Suprapubic skin (tissue), 4 donors: ENCODE results near the gene CCDC13.

Experiments used
- EP300 ChIP-seq: sonication (generic); formaldehyde crosslinking; IDR thresholded peaks from one replicate; pipeline ENCODE4 v1.6.1; 2017; ENCODE audit warnings: antibody characterized with exemption
- POLR2A ChIP-seq, 2 donors: fragments of 450-650 bp; IDR thresholded peaks; one replicate each; pipeline ENCODE4 v1.6.1; 2017; ENCODE audit warnings: antibody characterized with exemption in 2 of 2, mild to moderate bottlenecking in 2 of 2, moderate library complexity in 2 of 2
- POLR2AphosphoS5 ChIP-seq, 3 donors: sonication (generic); formaldehyde crosslinking; IDR thresholded peaks; one replicate each; pipeline ENCODE4 v1.6.1; 2017; ENCODE audit warnings: antibody characterized with exemption in 3 of 3
- TF ChIP-seq, protein P1 (sequence below), 2 donors: fragments of 200-600 bp in 1 of 2; fragments of 450-650 bp in 1 of 2; sonication (generic) in 1 of 2; IDR thresholded peaks; one replicate each; pipeline ENCODE4 v1.5.1; 2016 to 2019; ENCODE audit warnings: antibody characterized with exemption in 2 of 2, mild to moderate bottlenecking in 1 of 2, moderate library complexity in 1 of 2

DNA sequence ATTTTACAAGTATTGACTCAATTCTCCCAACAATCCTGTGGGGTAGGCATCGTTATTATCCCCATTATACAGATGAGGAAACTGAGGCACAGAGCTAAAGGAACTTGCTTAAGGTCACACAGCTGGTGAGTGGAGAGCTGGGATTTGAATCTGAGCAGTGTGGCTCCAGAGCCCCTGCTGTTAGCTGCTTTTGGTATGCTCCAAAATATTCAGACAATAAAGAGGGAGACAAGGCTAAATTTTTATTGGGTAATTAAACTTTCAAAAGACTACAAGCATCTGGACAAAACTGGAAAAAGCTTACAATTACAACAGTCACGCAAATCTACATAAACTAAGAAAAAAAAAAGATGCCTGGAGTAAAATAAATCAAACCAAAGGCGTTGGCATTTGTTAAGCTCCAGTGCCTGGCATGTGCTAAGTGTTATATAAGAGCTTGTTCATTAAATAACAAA is 27.7 kb downstream of the CCDC13 start:
- no peak for TF ChIP-seq POLR2AphosphoS5 (IDR thresholded peaks at IDR 0.05)
- TF ChIP-seq EP300, result no peak
- TF ChIP-seq, protein P1, sequence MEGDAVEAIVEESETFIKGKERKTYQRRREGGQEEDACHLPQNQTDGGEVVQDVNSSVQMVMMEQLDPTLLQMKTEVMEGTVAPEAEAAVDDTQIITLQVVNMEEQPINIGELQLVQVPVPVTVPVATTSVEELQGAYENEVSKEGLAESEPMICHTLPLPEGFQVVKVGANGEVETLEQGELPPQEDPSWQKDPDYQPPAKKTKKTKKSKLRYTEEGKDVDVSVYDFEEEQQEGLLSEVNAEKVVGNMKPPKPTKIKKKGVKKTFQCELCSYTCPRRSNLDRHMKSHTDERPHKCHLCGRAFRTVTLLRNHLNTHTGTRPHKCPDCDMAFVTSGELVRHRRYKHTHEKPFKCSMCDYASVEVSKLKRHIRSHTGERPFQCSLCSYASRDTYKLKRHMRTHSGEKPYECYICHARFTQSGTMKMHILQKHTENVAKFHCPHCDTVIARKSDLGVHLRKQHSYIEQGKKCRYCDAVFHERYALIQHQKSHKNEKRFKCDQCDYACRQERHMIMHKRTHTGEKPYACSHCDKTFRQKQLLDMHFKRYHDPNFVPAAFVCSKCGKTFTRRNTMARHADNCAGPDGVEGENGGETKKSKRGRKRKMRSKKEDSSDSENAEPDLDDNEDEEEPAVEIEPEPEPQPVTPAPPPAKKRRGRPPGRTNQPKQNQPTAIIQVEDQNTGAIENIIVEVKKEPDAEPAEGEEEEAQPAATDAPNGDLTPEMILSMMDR (IDR thresholded peaks at IDR 0.05), result no peak
- TF ChIP-seq POLR2A (IDR thresholded peaks at IDR 0.05), result no peak
